Activated CD4-positive, alpha-beta memory T cell treated with anti-CD3 and anti-CD28 coated beads for 36 hours (primary cell): Measurements from ENCODE around the gene SLIT1. TPM values are rescaled to one million over a fixed set of nuclear protein-coding genes. Genes with fewer than 3 reads are reported as not detected.
A peak's percentile ranks its signal among the peaks of the same experiment; 100 is the strongest.

Source experiments
- CTCF ChIA-PET: fragments of 350-600 bp; sonication (Branson Sonifier 250); formaldehyde crosslinking; loops from one replicate; lab custom pipeline; 2021; ENCODE audit warnings: antibody characterized with exemption, inconsistent platforms; lab: Charles Lee
- POLR2A ChIA-PET: fragments of 350-600 bp; sonication (Branson Sonifier 250); formaldehyde crosslinking; loops from one replicate; lab custom pipeline; 2021; ENCODE audit warnings: antibody characterized with exemption; lab: Charles Lee
- DNase-seq: peaks from one replicate; pipeline ENCODE4 v3.0.0-alpha.2; 2020
- H3K27ac Mint-ChIP-seq: one replicate; pipeline ENCODE4 v1.8.0; 2021; ENCODE audit warnings: mixed read lengths
- H3K27me3 Mint-ChIP-seq: one replicate; pipeline ENCODE4 v1.8.0; 2021; ENCODE audit warnings: mixed read lengths
- H3K36me3 Mint-ChIP-seq: one replicate; pipeline ENCODE4 v1.8.0; 2021; ENCODE audit warnings: mixed read lengths
- H3K4me1 Mint-ChIP-seq: one replicate; pipeline ENCODE4 v1.8.0; 2021; ENCODE audit warnings: low read depth, mixed read lengths
- H3K4me3 Mint-ChIP-seq: one replicate; pipeline ENCODE4 v1.8.0; 2021; ENCODE audit warnings: mild to moderate bottlenecking, mixed read lengths
- H3K9me3 Mint-ChIP-seq: one replicate; pipeline ENCODE4 v1.8.0; 2021; ENCODE audit warnings: mixed read lengths
- intact Hi-C: fragments of 100-400 bp; cut with micrococcal nuclease; formaldehyde crosslinking; loops from one replicate; pipeline ENCODE4 v1.15.1; 2023
- total RNA-seq, 2 experiments: library from RNA; stranded (reverse); gene quantifications; one replicate each; pipeline ENCODE4 v1.2.3, GENCODE V29; 2021

Gene SLIT1
- total RNA-seq, 2 experiments from 2014 or later, result 0.63 to 0.71 TPM

DNA sequence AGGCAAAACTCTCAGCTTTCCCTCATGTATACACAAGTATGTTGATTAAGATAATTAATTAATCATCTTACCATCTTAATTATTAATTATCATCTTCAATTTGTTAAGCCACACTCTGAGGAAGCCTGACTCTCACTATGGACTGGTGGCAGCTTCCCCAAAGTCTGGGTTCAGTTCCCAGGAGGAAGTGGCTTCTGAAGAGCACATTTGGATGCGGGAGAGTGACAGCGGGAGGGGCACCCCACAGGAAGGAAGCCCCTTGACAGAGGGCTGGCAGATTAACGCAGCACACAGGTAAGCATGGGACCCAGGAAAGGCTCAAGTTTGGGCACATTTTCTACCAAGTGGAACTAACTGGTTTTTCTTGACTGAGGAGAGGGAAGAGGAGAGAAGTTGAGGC lies 13.4 kb upstream of the SLIT1 start:
- no peaks in the 10 kb centered on the region for H3K36me3 Mint-ChIP-seq
- DNase-seq, result no peak
- H3K4me1 Mint-ChIP-seq, result peaks cover 10% of the 10 kb centered on the region
- H3K27ac Mint-ChIP-seq, result no peak overlapping the region
- ChIA-PET CTCF (interaction anchor here (3.0 to 13.2 kb wide), 2 partner anchors 10 to 127 kb away, joined by 40 to 180 read pairs; no protein-coding TSS in a partner anchor), POLR2A (no interaction called here)
- intact Hi-C loops, result no loop called here
- no peak overlapping the region for H3K4me3 Mint-ChIP-seq
- peaks cover 14% of the 10 kb centered on the region for H3K27me3 Mint-ChIP-seq
- H3K9me3 Mint-ChIP-seq, result no peaks in the 10 kb centered on the region

DNA sequence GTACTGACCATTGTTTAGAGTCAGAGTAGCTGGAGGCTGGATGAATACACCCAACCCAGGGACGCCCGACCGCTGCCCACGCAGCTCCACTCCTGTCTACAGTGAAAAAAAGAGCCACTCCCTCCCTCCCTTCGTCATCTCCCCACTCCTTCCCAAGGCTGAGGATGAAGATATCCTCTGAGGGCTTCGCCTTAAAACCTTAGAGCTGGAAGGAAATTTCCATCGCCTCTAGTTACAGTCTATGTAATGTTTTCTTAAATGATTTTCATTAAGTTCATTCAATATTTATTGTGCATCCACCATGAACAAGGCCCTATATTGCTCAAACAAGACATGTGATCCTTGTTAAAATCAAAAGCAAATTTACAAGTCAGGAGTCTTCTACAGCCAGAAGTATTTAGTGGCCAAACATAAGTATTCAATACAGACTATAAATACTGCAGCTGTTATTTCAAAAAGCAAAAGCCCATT lies 11.3 kb upstream of the SLIT1 start:
- Mint-ChIP-seq H3K36me3 (no peaks in the 10 kb centered on the region), H3K4me1 (peaks cover 10% of the 10 kb centered on the region), H3K27me3 (peaks cover 23% of the 10 kb centered on the region), H3K9me3 (no peaks in the 10 kb centered on the region), H3K4me3 (no peak overlapping the region), H3K27ac (no peak overlapping the region)
- POLR2A ChIA-PET, result no interaction called here
- DNase-seq, result no peak
- CTCF ChIA-PET, result interaction anchor here (0.7 to 13.2 kb wide), 29 partner anchors 9 to 556 kb away, joined by 3 to 180 read pairs (median 4); no protein-coding TSS in a partner anchor
- intact Hi-C loops, result loop anchor here (2.0 kb wide), 1 partner anchor 124 kb away; no protein-coding TSS in a partner anchor

GRCh38 chr10:97196223-97197029 lies 10.7 kb upstream of the SLIT1 start:
- POLR2A ChIA-PET, result no interaction called here
- CTCF ChIA-PET, result interaction anchor here (0.5 to 13.2 kb wide), 31 partner anchors 9 to 767 kb away, joined by 3 to 180 read pairs (median 4); no protein-coding TSS in a partner anchor
- H3K36me3 Mint-ChIP-seq, result no peaks in the 10 kb centered on the region
- peak; percentile 73 for DNase-seq
- peaks cover 24% of the 10 kb centered on the region for H3K27me3 Mint-ChIP-seq
- intact Hi-C loops, result loop anchor here (2.0 kb wide), 1 partner anchor 124 kb away; no protein-coding TSS in a partner anchor
- peak overlapping the region; percentile 64 for H3K4me3 Mint-ChIP-seq
- peaks cover 10% of the 10 kb centered on the region for H3K4me1 Mint-ChIP-seq
- no peak overlapping the region for H3K27ac Mint-ChIP-seq
- no peaks in the 10 kb centered on the region for H3K9me3 Mint-ChIP-seq

DNA sequence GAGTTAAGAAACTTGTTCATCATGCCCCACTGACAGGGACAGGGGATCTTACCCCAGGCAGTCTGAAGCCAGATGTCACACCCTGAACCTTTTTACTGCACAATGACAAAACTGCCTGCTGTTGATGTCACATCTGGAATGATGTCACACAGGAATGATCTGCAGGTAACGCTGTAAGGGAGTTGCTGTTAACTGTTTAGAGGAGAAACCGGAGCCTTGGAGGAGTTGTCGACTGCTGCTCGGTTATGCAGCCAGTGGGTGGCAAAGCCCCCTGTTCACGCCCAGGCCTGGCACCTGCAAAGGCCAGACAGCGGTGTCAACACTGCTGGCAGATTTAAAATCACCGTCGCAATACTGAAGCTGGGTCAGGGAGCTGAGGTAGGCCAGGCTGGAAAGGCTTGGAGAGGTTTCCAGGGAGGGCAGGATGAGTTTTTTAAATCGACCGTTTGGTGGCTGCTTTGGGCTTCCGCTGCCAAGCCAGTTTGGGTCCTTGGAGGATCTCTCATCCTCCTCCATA lies 10.0 kb upstream of the SLIT1 start:
- DNase-seq, result no peak
- CTCF ChIA-PET, result interaction anchor here (0.8 to 13.2 kb wide), 21 partner anchors 8 to 171 kb away, joined by 3 to 180 read pairs (median 5); no protein-coding TSS in a partner anchor
- Mint-ChIP-seq H3K9me3 (no peaks in the 10 kb centered on the region), H3K36me3 (no peaks in the 10 kb centered on the region), H3K27ac (no peak overlapping the region), H3K27me3 (peaks cover 24% of the 10 kb centered on the region), H3K4me1 (peaks cover 8% of the 10 kb centered on the region), H3K4me3 (peak overlapping the region; percentile 64)
- POLR2A ChIA-PET, result no interaction called here
- intact Hi-C loops, result loop anchor here (2.0 kb wide), 1 partner anchor 123 kb away; no protein-coding TSS in a partner anchor

- ChIA-PET POLR2A (no interaction called here), CTCF (interaction anchor here (0.9 to 13.2 kb wide), 3 partner anchors 16 to 156 kb away, joined by 3 to 180 read pairs (median 10); no protein-coding TSS in a partner anchor)
- H3K9me3 Mint-ChIP-seq, result no peaks in the 10 kb centered on the region
- intact Hi-C loops, result no loop called here
- no peak overlapping the region for H3K4me3 Mint-ChIP-seq
- DNase-seq, result no peak
- H3K27ac Mint-ChIP-seq, result no peak overlapping the region
- H3K27me3 Mint-ChIP-seq, result peaks cover 20% of the 10 kb centered on the region
- peaks cover 8% of the 10 kb centered on the region for H3K4me1 Mint-ChIP-seq
- no peaks in the 10 kb centered on the region for H3K36me3 Mint-ChIP-seq
Observed at GRCh38 chr10:97192952-97193435, 7.2 kb upstream of the SLIT1 start.

DNA sequence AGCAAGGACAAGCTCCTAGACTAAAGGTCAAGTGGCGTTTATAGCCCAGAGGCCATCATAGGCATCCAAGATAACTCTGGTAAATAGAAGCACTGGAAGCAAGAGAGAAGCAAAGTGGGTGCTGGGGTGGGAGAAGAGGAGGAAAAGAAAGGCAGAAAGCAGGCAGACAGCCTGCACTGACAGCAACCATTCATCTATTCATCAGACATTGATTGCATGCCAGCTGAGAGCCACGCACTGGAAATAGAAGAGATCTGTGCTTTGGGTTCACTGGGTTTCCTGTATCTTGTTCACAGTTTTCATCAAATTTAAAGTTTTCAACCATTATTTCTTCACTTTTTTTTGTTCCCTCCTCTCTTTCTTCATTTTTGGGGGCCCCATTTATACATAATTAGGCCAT lies 4.7 kb upstream of the SLIT1 start:
- DNase-seq, result no peak
- H3K27ac Mint-ChIP-seq, result no peak overlapping the region
- no peaks in the 10 kb centered on the region for H3K36me3 Mint-ChIP-seq
- intact Hi-C loops, result no loop called here
- ChIA-PET POLR2A (no interaction called here), CTCF (interaction anchor here (1.3 to 13.2 kb wide), 2 partner anchors 18 to 118 kb away, joined by 4 to 180 read pairs; no protein-coding TSS in a partner anchor)
- H3K4me3 Mint-ChIP-seq, result no peak overlapping the region
- H3K9me3 Mint-ChIP-seq, result no peaks in the 10 kb centered on the region
- H3K4me1 Mint-ChIP-seq, result no peaks in the 10 kb centered on the region
- H3K27me3 Mint-ChIP-seq, result peaks cover 35% of the 10 kb centered on the region

GRCh38 chr10:97188261-97188711 lies 2.5 kb upstream of the SLIT1 start:
- intact Hi-C loops, result no loop called here
- no peak overlapping the region for H3K27ac Mint-ChIP-seq
- H3K36me3 Mint-ChIP-seq, result no peaks in the 10 kb centered on the region

GRCh38 chr10:97186911-97187310 lies 1.2 kb upstream of the SLIT1 start:
- no peaks in the 10 kb centered on the region for H3K36me3 Mint-ChIP-seq
- intact Hi-C loops, result no loop called here
- POLR2A ChIA-PET, result no interaction called here
- H3K4me3 Mint-ChIP-seq, result no peak overlapping the region
- no peaks in the 10 kb centered on the region for H3K9me3 Mint-ChIP-seq
- H3K4me1 Mint-ChIP-seq, result peaks cover 3% of the 10 kb centered on the region
- H3K27me3 Mint-ChIP-seq, result peaks cover 41% of the 10 kb centered on the region
- CTCF ChIA-PET, result interaction anchor here (1.0 to 1.7 kb wide), 3 partner anchors 10 to 114 kb away, joined by 3 to 7 read pairs (median 3); no protein-coding TSS in a partner anchor
- H3K27ac Mint-ChIP-seq, result no peak overlapping the region
- no peak for DNase-seq

More at GRCh38 chr10:97188261-97188711, 2.5 kb upstream of the SLIT1 start:
- Mint-ChIP-seq H3K4me3 (no peak overlapping the region), H3K4me1 (peaks cover 3% of the 10 kb centered on the region), H3K9me3 (no peaks in the 10 kb centered on the region), H3K27me3 (peaks cover 48% of the 10 kb centered on the region)
- no peak for DNase-seq
- ChIA-PET CTCF (interaction anchor here (1.7 kb wide), 1 partner anchor 8 kb away, joined by 7 read pairs; no protein-coding TSS in a partner anchor), POLR2A (no interaction called here)

DNA sequence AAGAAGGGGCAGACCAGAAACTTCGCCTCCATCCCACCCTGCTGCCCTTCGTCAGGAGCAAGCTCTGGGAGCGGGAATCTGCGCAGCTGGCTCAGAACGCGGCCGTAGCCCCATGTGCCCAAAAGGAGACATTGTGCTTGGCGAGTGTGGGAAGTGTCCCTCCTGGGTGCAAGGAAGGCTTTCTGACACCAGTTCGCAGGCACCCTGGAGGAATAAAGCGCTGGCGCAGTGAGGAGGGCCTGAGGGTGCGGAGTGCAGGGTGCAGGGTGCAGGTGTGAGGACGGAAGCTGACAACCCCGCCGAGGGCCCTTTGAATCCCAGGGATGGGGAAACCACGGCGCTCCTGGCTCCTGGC lies 811 bp downstream of the SLIT1 start:
- intact Hi-C loops, result no loop called here
- Mint-ChIP-seq H3K4me3 (no peak overlapping the region), H3K4me1 (peaks cover 3% of the 10 kb centered on the region), H3K27me3 (peaks cover 49% of the 10 kb centered on the region), H3K9me3 (no peaks in the 10 kb centered on the region), H3K36me3 (no peaks in the 10 kb centered on the region), H3K27ac (no peak overlapping the region)
- no peak for DNase-seq
- ChIA-PET POLR2A (no interaction called here), CTCF (interaction anchor here (1.6 kb wide), 1 partner anchor 148 kb away, joined by 6 read pairs; no protein-coding TSS in a partner anchor)

DNA sequence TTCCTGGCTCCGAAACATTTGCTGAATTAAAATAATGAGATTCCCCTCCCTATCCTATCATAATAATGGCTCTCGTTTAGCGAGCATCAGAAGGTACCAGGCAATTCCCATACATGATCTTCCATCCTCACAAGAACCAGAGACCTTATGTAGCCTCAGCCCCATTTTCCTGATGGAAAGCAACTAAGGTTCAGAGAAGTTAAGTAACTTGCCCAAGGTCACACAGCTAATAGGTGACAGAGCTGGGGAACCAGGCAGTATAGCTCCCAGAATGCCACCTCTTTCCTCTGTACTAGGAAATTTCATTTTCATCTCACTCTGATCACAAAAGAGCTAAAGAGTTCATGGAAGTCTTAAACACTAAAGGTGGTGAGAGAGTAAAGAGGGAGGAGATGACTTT lies 2.4 kb downstream of the SLIT1 start:
- ChIA-PET CTCF (interaction anchor here (1.6 to 3.5 kb wide), 3 partner anchors 27 to 146 kb away, joined by 6 to 14 read pairs (median 7); no protein-coding TSS in a partner anchor), POLR2A (no interaction called here)
- no peaks in the 10 kb centered on the region for H3K9me3 Mint-ChIP-seq
- H3K4me1 Mint-ChIP-seq, result peaks cover 3% of the 10 kb centered on the region
- no peaks in the 10 kb centered on the region for H3K36me3 Mint-ChIP-seq
- intact Hi-C loops, result no loop called here
- H3K27ac Mint-ChIP-seq, result no peak overlapping the region
- H3K27me3 Mint-ChIP-seq, result peaks cover 56% of the 10 kb centered on the region
- no peak for DNase-seq
- H3K4me3 Mint-ChIP-seq, result no peak overlapping the region

- Mint-ChIP-seq H3K4me3 (no peak overlapping the region), H3K27me3 (peaks cover 53% of the 10 kb centered on the region), H3K4me1 (peaks cover 3% of the 10 kb centered on the region), H3K9me3 (no peaks in the 10 kb centered on the region), H3K36me3 (no peaks in the 10 kb centered on the region), H3K27ac (no peak overlapping the region)
- CTCF ChIA-PET, result interaction anchor here (0.6 to 3.5 kb wide), 5 partner anchors 14 to 145 kb away, joined by 3 to 14 read pairs (median 5); no protein-coding TSS in a partner anchor
- DNase-seq, result no peak
- POLR2A ChIA-PET, result no interaction called here
- intact Hi-C loops, result no loop called here
Observed at GRCh38 chr10:97182288-97182990, 3.3 kb downstream of the SLIT1 start.
